SW480 (cell line): ENCODE data around the gene ERGIC2.

Source experiments
- DNase-seq: peaks from one replicate; pipeline ENCODE4 v3.0.0-alpha.2; 2016; ENCODE audit warnings: low spot score

The ERGIC2 gene

DNA sequence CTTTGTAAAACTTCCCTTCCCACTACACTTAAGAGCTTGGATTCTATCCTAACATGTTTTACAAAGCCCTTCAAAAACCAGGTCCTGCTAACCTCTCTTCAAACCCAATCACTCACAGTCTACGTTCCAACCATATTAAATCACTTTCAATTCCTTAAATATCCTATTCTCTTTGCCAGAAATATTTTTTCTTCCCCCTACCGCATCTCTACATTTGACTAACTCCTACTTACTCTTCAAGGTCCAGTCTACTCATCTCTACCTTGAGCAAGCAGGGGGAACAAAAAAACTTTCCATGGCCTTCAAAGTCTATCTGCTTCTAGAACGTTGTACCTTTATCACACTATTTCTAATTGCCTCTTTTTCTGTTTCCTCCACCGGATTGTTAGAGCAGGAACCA is 6.1 kb downstream of the ERGIC2 start:
- no peak for DNase-seq

DNA sequence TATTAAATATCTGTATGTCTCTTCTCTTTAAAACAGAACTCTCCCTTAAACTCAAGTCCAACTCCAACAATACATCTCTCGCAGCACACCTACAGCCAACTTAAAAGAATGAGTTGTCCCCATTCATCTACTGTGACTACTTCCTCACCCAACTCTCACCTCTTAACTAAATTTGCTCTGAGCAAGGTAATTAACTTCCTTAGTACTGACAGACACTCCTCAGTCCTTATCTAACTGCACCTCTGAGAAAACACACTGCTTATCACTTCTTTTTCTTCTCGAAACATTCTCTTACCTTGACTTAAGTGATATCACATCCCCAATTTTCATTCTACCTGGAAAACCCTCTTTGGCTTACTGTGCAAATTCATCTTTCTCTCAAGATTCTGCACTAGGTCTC is 7.0 kb downstream of the ERGIC2 start:
- DNase-seq, result no peak

DNA sequence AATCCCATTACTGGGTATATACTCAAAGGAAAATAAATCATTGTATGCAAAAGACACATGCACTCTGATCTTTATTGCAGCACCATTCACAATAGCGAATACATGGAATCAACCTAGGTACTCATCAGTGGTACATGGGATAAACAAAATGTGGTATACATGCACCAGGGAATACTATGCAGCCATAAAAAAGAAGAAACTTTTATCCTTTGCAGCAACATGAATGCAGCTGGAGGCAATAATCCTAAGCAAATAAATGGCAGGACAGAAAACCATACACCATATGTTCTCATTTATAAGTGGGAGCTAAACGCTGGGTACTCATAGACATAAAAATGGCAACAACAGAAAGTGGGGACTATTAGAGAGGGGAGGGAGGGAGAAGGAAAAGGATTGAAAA is 15.9 kb downstream of the ERGIC2 start:
- DNase-seq, result no peak

DNA sequence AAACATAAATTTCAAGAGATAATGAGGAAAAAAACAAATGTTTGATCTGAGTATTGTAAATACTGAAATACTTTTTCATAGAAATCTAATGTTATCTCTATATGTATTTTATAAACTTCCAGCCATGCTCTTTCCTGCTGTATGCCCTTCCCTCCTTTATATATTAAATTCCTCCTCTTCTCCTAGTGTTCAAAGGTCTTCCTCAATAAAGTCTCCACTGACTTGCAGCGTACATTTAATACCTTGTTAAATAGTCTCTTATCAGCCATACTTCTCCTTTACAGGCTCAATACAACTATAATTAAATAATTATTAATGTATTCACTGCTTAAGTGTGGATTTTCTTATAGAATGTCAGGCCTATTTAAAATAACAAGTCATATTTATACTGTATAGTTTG is 26.0 kb downstream of the ERGIC2 start:
- DNase-seq, result no peak

DNA sequence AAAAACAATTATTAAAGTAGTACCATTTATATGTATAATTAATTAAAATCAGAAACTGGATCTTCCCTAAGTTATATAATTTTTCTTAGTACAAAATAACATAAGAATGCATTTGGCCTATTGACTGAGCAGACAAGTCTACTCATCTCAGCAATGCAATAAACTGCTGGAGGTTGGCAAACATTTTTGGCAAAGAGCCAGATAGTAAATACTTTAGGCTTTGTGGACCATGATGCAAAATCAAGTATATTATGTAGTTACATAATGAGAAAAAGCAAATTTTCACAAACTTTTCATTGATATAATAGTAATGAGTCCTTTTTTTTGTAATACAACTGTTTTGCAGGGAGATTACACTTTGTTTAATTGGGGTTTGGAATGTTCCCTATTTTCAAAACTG is 30.9 kb downstream of the ERGIC2 start:
- DNase-seq, result peak; percentile 4

DNA sequence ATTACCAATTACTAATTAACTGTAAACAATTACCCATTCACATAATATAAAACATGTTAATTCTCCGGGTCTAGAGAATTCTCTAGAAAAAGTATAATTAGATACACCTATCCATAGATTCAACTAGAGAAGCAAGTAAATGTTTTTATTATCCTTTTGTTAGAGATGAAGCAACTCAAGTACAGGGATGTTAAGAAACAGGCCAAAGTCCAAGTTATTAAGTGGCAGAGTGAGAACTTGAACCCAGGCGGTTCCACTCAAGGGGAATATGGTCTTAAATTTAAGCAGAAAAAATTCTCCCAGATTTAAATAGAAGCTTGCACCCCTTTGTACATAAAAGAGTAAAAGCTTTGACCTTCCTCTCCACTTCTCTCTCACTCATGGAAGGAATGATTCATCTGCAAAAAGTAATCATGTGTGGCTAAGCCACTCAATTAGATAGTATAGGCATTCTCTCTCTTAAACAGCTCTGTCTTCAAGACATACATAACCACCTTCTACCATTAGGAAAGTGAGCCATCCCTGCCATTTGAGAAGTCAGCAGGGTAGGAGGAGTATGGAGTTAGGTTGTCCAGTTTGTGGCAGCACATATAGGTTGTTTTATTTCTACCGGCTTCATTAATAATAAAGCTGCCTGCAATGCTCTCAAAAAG is 34.1 kb downstream of the ERGIC2 start:
- DNase-seq, result no peak

DNA sequence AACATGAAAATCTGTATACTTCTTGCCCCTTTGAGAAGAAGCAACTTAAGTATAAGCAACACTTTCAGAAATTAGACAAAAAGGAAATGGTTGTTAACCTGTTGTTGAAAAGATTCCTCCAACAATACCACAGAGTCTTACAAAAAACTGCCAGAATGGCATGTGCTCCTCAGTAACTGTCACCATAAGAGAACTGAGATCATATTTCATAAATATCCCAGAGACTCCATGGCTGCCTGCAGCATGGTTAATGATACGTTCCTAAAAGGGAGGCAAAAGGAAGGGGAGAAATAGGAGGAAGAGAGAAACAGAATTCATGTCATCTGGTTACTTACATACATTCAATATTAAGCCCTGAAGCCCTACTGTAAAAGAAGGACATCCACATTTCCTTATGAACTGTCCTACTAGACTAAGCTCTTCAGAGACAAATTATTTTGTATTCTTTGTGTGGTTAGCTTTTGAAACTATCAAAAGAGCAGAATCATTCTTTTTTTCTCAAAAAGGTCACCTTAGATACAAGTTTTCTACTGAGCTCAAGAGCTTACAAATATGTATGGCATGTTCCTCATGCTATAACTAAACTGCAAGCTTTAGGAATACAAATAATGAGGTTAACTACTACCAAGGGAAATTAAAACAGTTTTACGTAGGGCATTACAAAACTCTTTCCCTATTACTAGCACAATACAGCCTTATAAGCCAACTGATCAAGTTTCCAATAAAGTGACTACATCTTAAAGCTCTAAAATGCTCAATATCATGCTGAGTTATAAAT is 37.8 kb downstream of the ERGIC2 start:
- DNase-seq, result no peak

DNA sequence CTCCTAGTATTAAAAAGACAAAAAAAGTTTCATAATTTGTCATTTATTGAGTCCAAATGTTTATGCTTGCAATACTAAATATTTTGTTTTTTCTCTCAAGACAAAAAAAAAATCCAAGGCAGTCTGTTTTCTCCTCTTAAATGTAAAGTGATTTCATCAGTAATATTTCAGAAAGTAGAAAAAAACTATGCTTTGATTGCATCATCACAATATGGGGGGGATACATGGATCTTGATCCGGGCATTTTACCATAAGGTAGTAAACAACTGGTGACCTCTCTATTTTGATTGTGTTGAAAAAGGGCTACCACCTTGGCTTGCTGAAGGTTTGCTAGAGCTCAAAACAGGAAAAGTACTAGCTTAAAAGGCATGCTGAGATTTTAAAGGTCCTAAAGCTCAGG is 43.6 kb downstream of the ERGIC2 start:
- DNase-seq, result no peak

DNA sequence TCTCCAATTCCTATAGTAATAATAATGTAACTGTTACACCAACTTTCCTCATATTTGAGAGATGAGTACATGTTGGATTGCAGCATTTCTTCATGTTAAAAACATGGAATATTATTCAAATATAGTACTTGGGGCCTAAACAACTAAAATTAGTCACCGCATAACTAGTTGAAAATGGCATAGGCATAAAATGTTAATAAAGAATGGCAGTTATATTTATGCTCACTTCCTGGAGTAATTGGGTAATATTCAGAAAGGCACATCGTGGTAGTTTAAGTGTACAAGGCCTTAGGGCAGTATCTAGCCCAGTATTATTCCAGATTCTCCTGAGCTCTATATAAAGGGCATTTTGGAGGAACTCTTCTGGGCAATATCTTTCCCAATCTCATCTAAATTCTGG is 46.0 kb downstream of the ERGIC2 start:
- no peak for DNase-seq

DNA sequence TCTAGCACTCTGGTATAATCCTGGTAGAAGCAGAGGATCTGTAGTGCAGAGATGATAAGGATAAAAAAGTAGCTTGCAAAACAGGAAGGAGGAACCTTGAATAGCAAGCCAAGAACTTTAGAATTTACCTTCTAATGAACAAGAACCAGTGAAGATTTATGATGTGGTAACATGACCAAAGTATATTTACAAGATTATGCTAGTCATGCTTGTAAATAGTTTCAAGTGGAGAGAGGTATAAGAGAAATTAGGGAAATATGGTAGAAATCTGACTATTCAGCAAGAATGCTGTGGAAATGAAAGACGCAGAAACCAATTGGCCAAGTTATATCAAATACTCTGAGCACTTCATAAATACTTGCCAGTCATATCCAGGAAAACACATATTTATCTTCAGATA is 47.8 kb downstream of the ERGIC2 start:
- DNase-seq, result no peak

DNA sequence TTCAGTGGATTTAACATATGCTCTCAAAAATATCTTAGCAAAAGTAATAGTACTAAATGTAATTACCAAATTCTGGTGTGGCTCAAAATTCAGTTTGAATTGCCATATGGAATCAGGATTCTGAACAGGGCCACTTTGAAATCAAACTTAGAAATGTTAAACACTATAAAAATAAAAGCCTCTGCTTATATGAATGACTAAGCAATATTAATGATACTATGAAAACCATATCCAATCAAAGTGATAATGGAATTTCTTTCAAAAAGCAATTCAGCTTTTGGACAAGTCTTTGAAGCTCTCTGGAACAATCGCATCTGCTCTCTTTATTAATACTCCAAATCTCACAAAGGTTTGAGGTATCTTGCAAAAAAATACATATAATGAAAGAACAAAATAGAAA is 51.6 kb downstream of the ERGIC2 start:
- DNase-seq, result no peak

DNA sequence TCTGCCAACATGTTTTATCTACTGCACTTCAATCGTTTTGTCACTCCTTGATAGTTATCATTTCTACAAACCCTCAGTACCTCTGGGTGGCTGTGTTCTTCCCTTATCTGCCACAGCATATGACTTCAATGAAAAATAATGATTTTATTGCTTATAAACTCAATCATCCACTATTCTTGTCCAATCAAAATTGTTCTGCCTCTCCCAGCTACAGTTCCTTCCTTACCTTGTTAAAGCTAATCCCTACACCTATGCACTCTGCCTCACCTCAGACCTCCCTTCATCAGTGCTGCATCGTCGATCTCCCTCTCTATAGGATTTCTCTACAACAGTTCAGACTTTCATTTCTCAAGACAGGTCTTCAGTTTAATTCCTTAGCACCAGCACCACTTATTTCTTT is 58.8 kb downstream of the ERGIC2 start:
- DNase-seq, result no peak

DNA sequence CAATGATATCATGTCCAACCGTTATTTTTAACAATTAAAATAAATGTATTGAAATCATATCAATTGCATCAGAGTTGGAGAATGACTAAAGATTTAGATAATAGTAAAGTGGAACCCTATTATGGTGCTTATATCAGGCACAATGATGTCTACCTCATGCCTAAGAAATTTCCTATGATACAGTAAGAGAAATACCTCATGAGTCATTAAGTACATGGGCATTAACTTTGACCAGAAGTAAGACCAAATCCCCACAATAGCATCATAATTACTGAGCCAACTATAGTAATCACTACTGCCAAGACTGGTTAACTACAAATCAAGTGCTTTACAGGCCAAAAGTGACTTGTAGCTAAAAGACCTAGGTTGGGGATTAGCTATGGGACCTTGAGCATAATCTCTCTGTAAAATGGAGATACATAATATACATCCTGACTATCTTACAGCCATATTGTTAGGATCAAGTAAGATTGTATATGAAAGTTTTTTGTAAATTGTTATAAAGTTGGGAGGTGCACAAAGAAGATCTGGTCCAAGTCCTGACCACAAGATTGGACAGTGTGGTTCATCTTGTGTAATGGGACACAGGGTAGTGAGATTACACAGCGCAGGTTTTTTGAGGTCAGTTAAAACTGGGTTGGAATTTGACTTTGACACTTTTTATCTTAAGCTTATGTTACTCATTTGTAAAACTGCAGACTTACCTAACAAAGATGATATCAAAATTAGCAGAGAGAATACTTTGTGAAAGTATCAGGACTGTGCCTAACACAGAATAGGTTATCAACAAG is 60.5 kb downstream of the ERGIC2 start:
- peak; percentile 7 for DNase-seq

DNA sequence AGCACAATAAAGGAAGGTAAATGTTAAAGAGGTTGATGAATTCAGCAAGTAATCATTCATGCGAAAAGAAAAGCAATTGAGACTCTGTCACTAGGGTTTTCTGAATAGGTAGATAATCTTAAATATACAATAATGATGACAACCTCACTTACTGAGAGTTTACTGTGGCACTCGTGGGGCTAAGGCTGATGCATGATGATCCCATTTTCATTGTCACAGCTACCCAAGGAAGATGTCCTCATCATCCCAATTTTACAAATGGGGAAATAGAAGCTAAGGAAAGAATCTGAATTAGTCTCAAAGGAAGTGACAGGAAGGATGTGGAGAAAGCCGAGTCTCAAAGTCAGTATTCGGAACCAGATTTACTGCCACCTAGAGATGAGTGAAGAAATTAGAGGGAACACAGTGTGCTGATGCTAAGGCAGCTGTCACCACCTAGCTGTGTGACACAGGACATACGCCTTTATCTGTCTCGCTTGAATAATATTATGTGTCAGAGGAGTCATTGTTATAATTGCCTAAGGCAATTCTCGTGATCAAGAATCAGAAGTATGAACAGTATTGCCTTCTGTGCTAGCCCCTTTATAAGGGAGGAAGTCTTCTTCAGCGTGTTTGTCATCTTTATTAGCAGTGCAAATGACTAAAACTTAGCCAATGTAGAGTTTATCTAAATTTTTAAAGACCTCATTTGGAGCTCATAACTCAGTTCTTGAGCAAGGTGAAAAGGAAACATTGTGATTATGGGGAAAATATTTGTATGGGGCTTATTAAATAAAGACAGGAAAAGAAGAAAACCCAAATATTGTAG is 63.2 kb downstream of the ERGIC2 start:
- peak; percentile 88 for DNase-seq

DNA sequence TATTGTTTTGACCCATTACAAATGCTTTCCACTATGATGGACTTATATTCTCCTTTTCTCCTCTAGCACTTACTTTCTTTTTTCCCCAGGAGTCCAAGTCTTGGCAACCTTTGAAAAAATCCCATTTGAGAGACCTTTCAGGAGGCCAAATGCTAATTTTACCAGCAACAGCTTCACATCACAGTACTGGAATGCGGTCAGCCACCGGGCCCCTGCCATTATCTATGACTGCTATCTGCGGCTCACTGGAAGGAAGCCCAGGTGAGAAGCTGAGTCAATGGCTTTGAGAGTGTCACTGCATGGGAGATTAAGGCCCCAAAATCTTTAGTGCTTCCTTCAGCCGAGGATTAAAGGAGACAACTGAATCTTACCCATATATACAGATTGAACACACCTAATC is 64.2 kb downstream of the ERGIC2 start:
- no peak for DNase-seq

DNA sequence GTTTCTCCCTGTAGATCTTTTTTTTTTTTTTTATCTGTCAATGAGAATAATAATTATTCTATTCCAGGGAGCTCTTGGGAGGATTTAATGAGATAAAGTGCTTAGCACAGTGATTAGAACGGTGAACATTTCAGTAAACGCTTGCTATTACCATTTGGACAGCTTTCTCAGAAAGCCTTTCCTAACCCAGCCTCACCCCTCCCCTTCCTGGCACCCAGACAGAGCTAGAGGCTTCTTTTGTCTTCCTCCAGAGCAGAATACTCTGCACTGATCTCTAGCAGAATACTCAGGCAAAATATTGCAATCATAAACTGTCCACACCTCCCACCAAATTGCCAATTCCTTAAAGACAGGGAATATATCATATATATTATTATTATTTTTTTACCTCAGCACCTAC is 66.6 kb downstream of the ERGIC2 start:
- no peak for DNase-seq

DNA sequence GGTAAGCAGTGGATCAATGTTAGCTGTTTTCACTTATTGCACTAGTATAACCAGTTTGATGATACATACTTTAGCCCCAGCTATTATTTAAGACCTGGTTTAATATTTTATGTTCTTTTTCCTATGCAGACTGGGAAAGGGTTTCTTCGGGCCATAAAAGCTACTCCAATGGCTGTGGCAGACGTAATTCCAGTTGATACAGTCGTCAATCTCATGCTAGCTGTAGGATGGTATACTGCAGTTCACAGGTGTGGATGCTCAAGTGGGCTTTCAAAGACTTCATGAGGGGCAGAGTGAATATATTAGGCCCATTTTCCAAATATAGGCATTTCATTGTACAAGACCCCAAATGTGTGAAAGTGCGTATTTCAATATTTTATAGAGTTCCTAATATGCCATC is 70.1 kb downstream of the ERGIC2 start:
- DNase-seq, result no peak

DNA sequence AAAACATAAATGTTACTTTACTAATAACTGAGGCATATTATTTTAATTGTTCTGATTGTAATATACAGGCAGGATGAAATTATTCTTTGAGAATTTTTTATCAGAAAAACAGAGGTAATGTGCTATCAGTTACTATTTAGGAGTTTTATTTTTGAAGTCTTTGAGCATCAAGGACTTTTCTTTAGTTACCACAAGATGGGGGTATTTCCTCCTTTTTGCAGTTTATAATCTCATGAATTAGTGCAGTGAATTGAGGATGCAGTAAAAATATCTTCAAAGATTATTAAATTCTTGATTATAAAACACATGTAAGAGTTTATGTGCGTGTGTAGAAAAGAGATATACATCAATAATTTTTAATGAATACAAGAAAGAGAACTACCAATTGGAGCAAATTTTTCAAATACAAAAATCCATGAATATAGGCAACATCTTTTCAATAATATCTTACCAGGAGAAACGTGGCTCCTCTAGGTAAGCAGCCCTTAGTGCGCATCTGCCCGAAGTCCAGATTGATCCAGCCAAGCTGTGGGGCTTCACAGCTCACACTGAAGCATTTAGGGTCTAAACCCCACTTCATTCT is 71.6 kb downstream of the ERGIC2 start:
- peak; percentile 15 for DNase-seq

DNA sequence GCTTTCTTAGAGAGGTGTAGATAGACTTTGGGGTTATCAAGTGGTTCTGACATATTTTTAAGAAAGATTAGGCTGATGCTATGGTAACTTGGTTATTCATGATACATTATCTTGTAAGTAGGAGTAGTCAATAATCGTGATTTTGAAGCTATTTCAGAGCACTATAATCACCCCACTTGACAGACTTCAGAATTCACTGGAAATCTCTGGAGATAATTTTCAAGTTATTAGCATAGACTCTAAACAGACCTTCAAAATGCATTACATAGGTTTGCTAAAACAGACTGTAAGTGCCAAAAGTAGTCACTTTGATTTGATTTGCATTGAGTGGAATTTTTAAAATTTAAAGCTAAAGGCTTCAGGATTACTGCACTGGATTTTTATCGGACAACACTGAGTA is 74.3 kb downstream of the ERGIC2 start:
- DNase-seq, result no peak

DNA sequence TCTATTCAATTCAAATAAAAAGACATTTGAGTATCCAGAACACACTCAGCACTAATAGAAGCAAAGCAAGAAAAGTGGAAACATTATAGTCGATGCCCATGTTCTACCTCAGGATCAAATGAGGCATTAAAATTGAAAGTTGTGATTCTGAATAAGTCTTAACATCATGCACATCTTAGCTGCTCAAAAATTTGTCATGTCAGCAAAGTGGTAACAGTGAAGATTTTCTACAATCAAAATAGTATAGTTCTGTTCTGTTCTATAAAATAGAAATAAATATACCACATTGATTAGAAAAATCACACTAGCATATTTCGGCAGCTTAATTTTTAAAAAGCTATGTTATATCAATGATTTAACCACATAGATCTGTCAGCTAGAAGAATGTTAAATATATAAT is 74.7 kb downstream of the ERGIC2 start:
- no peak for DNase-seq

DNA sequence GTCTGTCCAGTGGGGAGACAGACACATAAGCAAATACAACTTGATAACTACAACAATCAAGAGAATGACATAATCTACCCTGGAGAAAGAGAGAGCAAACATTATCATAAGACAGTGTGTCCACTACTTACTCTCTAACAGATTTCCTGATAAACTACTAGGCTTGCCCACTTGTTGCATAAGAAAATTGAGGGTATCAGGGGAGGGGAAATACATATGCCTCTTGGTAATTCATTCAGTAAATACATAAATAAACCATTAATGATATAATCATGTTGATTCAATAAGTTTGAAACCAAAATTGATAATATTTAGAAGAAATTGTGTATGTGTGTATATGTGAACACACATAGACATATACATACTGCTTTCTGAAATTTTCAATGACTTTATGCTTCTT is 76.6 kb downstream of the ERGIC2 start:
- DNase-seq, result no peak

DNA sequence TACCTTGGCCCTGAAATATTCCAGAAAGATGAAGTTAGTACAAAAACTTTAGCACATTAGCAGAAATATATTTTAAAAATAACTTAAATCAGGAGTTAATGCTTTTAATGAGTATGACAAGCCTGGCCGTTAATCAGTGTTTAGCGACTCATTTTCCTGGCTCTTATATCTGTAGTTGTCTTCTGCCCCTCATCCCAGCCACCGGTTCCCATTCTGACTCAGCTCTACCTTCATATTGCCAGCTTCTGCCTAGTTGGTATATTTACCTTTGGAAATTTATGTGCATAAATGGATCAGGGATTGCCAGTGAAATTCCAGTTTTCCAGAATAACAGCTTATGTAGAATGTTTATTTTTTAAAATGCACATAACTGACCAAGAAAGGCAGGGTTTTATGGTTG is 79.9 kb downstream of the ERGIC2 start:
- DNase-seq, result no peak
